Urothelium cell line (cell line): ENCODE data around the gene CCBE1.
"Not testable (repeated sequence)": the region's sequence is repeated elsewhere in the genome, so short reads cannot be mapped to it uniquely, and the experiment has no call there.

Experiments
- DNase-seq: peaks from one replicate; pipeline ENCODE4 v3.0.0; 2011; ENCODE audit warnings: low spot score, mixed read lengths
- FAIRE-seq: peaks from 2 replicates; lab custom pipeline; 2011; peaks lifted over from hg19 to GRCh38; lab: Jason Lieb, UNC

Gene CCBE1

DNA sequence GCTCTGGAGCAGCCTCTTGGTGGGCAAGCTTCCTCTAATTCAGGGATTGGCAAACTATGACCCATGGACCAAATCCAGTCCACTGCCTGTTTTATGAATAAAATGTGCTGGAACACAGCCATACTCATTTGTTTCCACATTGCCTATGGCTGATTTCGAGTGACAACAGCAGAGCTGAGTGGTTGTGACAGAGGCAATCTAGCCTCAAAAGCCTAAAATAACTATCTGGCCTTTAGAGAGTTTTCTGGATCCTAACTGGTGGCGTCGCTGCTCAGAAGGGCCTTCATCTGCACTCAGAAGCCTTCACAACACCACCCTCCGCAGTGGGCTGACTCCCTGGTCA, 147.1 kb downstream of the CCBE1 start:
- FAIRE-seq (no peak), DNase-seq (no peak)

DNA sequence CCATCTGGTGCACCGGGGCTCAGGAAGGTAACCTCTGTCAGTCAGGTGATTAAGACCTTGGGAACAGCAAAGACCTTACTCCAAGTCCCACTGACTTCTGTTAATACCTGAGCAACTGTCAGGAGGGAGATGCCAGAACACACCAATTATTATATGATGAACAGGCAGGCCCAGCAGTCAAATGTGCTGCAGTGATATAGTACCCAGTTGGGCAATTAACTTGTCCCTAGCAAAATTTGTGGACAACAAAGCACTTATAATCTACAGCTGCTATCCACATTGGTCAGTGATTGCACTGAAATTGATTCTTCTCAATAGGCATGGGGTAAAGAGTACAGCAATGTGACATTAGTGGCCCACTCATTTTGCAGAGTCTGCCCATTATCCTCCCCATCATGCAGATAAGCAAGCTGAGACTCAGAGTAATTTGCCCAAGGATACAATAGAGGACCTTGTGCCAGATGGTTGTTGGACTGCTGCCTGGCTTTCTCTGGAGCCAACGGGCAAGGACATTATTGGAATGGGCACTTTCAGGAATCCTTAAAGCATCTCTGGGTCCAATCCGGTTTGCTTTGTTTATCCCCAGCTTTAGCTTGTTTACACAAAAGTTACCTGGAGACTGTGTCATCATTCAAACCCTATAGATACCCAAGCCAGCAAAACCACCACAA, 147.6 kb downstream of the CCBE1 start:
- DNase-seq = no peak
- no peak for FAIRE-seq

DNA sequence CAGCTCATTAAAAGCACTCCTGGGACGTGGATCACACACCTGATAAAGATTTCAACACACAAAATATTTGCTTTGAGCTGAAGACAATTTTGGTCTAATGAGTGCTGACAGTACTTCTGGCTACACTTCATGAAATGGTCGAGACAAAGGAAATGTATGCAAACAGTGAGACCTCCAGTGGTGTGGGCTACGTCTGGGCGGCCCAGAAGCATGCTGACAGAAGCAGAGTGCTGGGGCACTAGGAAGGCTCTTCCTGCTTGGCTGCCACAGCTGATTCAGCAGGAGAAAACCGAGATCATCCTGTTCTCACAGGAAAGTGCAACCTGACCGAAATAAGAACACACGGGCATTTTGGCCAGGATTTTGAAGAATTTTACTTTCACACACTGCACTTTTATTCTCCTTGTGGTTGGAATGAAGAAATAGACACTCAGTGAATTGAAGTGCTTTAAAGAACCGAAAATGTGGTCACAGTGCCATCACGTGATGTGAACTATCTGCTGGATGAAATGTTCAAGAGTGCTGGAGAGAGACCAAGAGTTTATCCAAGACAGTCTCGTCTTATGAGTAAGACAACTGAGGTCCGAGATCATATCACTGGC, 149.5 kb downstream of the CCBE1 start:
- FAIRE-seq (no peak), DNase-seq (no peak)

DNA sequence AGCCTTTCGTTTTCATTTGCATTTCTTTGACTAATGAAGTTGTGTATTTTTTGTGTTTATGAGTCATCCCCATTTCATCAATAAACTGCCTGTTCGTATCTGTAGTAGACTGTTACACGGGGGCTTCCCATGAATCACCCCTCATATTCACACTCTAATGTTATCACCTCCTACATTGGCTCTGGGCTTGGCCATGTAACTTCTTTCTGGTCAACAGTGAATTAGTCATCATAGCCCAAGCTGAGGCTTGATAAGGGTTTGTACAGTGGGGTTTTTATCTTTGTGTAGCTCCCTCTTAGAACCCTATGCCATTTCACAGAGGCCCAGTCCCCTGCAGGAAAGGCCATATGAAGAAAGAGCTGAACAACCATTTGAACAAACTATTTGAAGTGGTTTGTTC, 151.0 kb downstream of the CCBE1 start:
- FAIRE-seq (no peak), DNase-seq (no peak)

DNA sequence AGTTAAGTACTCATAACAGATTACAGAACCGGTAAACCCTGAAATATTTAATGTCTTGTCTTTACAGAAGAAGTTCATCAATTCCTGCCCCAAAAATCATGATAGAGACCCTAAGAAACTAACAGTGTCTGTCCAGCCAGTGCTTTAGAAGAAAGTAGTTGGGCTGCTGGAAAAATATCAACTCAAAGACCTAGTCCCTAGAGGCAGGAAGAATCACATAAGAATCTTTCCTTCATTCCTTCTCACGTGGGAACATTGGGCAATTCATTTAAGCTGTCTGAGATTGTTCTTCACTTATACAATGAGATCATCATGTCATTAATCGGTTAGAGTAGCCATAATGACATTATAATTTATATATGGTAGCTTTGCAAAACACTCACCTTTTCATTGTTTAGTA, 156.4 kb downstream of the CCBE1 start:
- DNase-seq (no peak), FAIRE-seq (no peak)

DNA sequence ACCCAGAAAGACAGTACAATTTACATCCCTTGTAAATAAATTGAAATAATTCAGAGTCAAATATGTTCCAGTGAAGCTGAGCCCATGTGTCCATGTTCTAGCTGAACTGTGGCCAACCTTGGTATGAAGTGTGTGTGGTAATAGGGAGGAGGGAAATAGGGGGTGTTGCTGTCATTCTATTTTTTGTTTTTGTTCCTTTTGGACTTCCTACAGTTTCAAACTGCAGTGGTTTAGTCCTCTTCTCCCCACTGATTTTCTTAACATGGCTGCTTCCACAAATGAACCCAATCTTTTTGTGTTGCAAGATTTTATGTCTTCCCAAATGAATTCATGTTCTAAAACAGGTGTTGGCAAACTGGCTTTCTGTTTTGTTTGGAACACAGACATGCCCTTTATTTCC, 156.9 kb downstream of the CCBE1 start:
- FAIRE-seq = no peak
- DNase-seq = no peak

DNA sequence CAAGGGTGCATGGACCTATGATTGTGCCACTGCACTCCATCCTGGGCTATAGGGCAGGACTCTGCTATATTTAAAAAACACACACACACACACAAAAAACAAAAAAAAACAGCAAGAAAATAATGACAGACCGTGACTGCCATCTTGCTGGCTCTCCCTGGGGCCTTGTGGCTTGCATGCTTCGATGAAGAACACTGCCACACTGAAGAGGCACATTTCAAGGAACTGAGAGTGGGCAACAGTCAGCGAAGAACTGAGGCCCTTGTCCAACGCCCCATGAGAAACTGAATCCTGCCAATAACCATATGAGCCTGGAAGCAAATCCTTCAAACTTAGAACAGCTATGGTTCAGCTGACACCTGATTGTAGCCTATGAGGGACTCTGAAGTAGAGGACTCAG, 158.1 kb downstream of the CCBE1 start:
- no peak for FAIRE-seq
- no peak for DNase-seq

DNA sequence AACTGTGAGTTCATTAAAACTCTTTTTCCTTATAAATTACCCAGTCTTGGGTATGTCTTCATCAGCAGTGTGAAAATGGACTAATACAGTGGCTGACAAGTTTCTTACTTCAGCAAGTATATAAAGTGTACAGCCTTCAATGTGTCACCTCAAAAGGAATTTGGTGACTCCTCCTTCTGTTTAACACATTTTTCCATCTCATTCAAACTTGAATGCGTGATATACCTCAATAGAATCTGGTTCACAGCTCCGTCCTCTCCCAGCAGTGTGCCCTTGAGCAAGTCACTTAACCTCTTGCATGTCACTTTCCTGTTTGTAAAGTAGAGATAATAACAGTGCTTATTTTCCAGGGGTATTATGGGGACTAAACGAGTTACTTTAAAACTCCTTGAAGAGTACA, 159.6 kb downstream of the CCBE1 start:
- FAIRE-seq (no peak), DNase-seq (no peak)

DNA sequence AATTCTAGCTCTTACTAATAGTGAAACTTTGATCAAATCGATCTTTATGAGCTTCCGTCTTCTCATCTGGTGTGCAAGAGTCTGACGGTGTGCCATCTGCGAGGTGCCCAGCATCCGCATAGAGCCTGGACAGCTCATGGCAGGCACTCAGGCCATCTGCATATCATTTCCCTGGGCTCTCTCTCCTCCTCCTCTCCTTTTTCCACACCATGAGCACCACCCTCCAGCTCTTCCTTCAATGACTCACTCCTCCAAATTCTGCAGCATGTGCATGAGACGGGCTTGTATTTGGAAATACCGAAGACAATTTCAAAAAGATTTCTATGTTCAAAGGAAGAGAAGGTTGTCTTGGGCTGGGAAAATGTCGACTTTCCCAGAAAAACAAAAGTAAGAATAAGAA, 161.1 kb downstream of the CCBE1 start:
- no peak for DNase-seq
- no peak for FAIRE-seq

DNA sequence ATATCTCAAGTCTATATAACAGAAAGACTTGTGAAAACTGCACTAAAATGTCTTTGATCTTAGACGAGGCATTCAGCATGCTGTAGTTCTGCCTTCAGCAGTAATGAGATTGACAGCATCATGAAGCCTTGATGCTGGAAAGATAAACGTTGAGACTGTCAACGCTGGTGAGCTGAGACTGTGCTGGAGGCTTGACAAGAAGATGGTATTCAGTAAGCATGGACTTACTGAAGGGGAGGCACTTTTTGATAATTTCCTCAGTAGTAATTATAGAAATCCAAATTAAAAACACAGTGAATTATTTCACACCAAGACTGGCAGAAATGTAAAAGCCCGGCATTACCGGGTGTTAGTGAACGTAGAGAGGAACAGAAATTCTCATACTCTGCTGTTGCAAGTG, 162.2 kb downstream of the CCBE1 start:
- DNase-seq (no peak), FAIRE-seq (no peak)

DNA sequence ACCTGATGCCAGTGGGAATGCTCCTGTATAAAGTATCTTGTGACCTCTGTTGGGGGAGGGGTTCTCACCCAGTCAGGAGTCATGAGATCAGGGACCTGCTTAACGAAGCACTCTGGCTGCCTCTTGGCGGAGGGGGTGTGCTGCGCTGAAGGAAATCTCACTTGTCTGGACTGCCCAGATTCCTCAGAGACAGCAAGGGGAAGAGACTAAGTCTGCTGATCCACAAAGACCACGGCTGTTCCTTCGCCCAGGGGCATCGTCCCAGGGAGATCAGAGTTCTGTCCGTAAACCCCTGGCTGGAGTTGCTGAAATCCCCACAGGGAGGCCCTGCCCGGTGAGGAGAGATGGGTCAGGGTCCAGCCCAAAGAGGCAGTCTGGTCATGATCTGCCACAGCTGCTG, 168.4 kb downstream of the CCBE1 start:
- DNase-seq (no peak), FAIRE-seq (no peak)

DNA sequence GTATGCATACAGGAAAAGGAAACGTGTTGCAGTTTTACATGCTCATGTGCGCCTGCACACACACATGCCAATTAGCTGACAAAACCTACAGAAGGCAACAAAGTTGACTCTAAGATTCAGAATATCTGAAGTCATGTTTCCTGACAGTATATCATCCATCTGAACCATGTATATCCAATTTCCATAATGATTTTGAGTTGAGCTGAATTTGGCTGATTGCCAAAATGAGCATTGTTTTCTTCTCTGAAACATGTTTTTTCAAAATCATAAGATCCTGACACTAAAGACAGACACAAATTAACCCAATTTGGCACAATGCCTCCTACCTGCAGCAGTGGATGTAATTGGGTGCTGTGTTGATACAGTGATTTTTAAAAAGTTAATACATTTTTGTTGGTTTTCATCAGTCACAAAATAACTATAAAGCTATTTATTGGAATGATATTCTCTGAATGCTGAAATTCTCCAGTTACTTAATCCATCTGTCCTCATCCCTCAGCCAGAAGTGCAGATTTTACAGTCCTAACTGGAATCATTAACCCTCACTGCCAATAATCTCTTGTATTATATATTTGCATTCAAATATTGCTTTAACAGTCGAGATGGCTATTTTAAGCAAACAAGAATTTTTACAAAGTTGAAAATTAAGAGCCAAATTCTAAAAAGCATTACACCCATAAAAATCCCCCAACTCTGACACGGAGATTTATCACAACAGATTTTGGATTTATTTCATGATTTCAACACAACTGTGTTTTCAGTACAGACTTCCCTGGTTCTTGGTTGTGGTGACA, 176.5 kb downstream of the CCBE1 start:
- no peak for FAIRE-seq

DNA sequence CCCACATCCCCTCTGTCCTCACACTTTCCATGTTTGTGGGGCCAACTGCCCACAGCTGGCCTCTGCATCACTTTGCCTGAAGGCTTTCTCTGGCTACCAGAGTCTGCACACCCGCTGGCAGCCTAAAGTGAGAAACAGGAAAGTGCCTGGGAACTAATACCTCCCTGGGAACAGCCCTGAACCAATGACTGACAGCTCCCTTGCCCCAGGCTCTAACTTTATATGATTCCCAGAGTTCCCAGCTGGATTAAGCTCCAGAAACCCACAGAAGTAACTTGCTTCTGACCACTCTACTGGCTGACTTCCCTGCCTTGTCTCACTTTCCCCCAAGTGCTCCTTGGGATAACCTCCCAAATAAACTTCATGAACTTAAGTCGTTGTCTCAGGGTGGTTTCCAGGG, 178.5 kb downstream of the CCBE1 start:
- no peak for FAIRE-seq
- no peak for DNase-seq

More for the DNA sequence above, 176.5 kb downstream of the CCBE1 start:
- no peak for DNase-seq

DNA sequence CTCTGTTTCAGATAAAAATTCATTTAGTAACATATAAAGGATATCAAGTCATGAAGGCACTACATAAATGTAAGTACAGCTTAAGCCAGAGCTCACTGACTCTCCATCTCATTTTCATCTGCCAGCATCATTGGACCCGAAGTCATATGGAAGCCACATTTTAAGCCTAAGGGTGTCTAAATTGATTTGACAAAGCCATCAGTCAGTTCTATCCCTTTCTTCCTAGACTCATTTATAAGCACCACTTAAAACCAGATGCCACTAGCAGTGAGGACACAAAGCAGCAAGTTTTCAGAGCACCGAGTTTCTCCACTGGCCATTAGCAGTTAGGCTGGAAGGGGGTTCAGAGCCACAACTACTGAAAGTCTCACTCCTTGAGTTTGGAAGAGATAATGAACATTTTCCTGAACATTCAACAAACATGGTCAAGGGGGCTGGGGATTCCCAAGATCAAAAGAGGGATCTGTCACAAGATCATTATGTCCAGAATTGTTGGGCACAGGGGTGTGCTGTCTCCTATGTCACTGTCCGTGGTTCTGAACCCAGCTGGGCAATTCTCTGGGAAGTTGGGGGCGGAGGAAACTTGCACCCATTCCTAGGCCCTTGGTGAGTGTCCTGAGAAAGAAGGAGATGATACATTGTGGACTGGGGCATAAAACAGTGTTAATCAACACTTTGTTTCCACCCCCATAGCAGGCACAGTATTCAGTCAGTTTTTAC, 179.6 kb downstream of the CCBE1 start:
- no peak for FAIRE-seq
- DNase-seq = peak; percentile 30

DNA sequence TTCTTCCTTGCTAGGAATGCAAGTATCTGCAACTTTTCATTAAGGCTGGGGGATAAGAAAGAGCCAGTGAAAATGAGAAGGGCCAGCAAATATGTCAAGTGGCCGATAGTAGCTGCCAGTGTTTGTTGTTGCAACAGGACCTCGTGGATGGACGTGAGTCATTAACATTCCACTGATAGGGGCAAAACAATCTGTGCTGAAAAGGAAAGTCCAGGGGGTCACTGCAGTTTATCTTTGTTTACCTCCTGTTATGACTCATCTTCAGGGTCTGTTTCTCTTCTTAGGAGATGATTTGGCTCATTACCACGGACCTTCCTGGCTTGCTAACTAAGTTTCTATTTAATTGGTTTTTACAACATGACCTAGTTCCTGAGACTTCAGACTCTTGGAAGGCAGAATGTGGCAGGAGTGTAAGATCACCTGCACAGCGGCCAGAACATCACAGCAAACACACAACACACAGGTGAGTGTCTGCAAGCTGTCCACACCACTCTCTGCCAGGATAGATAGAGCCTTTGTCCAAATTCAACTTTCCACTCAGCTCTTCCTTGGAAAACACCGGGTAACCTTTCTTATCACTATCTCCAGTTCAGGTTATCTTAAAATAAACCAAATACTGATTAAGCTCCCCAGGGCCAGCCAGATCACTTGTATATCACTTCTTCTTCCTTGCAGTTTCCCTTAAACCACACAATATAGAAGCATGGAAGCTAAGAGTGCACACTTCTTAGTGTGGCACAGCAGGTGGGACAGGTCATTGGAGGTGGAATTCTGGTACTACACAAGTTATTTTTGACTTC, 180.7 kb downstream of the CCBE1 start:
- DNase-seq (peak; percentile 40), FAIRE-seq (no peak)

DNA sequence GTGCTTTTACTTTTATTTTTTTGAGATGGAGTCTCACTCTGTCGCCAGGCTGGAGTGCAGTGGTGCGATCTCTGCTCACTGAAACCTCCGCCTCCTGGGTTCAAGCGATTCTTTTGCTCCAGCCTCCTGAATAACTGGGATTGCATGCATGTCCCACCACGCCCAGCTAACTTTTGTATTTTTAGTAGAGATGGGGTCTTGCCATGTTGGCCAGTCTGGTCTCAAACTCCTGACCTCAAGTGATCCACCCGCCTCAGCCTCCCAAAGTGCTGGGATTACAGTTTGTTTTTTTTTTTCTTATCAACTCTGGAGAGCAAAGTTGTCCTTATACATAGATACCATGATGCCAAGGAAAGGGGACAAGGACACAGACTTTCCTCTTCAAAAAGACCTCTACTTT, 181.3 kb downstream of the CCBE1 start:
- DNase-seq, FAIRE-seq: not testable (repeated sequence)

DNA sequence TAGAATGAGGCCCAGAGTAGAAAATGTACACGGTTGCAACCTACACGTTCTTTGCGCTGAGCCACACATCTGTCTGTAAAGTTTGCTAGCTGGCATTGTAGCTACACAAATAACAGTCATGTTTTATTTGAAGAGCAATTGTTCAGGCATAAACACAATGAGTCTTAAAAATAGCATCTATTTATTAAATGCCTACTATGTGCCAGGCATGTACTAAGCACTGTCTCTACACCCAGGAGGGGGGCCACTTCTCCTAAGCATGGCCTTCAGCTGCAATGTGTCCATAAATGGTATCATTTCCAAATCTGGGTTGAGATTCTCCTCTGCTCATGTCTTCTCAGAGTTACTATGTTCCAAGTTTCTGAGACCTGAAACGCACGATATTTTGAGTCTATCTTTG, 182.1 kb downstream of the CCBE1 start:
- FAIRE-seq (no peak), DNase-seq (no peak)

DNA sequence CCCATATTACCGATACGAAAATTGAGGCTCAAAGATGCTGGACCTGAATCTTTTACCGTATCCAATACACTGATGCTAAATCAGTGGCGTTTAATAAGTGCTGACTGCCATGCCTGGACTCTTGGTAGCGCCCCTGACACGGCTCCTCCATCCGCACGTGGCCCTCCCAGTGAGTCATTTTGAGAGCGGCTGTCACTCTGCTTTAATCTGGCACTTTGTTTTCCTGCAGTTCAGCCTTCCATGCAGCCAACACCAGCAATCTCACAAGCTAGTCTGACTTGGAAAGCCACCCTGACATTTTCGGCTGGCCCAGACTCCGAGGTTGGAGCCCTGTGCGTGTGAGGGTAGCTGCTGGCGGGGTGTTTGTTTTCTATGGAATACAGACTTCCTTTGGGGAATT, 183.0 kb downstream of the CCBE1 start:
- DNase-seq (no peak), FAIRE-seq (no peak)

DNA sequence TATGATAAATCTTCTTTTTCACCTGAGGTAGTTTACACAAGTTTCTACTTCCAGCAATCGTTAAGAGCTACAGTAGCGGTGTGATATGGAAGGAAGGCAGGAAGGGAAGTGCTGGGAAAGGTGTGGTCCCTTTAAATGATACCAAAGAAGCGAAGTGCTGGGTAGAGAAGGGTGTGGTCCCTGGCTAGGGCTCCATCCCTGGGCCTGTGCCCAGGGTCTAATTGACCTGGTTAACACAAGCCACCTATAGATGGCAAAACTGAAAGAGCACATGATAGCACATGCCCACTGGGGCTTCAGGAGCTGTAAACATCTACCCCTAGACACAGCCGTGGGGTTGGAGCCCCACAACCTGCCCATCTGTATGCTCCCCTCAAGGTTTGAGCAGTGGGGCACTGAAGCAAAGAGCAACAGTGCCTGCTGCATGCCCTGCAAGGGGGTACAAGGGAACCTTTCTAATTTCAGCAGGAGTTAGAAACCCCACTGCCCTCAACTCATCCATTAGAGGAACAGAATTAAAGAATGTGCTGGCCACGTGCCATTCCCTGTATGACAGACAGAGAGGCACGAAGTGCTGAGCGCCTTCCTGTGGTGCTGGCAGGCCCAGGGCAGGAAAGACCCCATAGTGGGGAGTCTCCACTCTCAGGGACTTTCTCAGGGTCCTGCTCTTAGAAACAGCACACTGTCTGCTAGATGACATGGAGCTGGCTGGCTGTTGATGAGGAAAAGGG, 185.0 kb downstream of the CCBE1 start:
- DNase-seq (no peak), FAIRE-seq (no peak)
